GM18951 (cell line): ENCODE data around the gene DIDO1.
"Not testable (repeated sequence)": the region's sequence is repeated elsewhere in the genome, so short reads cannot be mapped to it uniquely, and the experiment has no call there.

ENCODE experiments used
- POLR2A ChIP-seq: IDR thresholded peaks from 4 replicates; pipeline ENCODE4 v1.6.1; 2011; ENCODE audit warnings: mild to moderate bottlenecking; ENCODE audit not compliant: insufficient read length, insufficient read depth; ENCODE audit errors: extremely low read depth
- in situ Hi-C: fragments of 300-500 bp; cut with MboI; formaldehyde crosslinking; loops from one replicate; pipeline ENCODE4 v1.12.0; 2022; ENCODE audit warnings: low sequenced_read_pairs, mixed read lengths, inconsistent platforms; ENCODE audit not compliant: unreplicated experiment

Gene DIDO1

DNA sequence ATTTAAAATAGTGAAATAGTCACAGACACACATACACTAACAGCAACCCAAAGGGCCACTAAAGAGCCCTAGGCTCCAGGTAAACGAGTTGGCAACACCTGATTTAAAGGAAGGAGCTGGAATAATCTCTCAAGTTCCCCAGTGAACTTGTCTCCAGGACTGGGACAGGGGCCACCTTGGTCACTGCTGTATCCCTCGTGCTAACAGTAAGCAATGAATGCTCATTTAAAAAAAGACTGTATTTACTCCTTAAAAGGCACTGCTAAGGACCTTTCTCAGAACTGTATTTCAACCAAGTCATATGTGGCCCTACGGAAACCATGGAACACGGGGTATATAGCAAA, 1.3 kb downstream of the DIDO1 start:
- in situ Hi-C loops: no loop called here
- TF ChIP-seq POLR2A: no peak

DNA sequence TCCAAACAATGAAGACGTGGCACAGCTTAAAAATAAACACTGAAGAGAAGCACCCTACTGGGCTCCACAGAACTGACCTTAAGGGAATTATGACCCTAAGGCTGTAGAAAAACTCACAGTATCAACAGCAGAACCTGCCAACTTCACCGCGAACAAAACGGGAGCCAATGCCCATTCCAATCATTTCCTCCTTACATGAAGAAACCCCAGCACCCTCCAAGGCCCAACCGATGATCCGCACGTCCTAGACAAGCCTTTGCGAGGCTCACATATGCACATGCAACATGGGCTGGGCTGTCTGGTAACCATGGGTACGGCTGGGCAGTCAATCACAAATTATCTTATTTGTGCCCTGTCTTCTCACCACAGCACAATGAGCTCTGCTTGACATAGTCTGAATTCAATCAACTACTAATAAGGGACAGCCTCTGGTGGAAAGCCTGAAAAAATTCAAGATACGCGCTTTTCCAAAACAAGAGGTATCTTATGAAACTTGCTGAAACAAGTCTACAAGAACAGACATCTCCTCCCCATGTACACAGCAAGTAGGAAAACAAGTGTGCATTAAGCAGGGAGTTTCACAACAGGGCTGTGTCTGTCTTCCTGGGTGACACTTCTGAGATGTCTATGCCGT, 1.7 kb downstream of the DIDO1 start:
- in situ Hi-C loops: no loop called here
- no peak for TF ChIP-seq POLR2A

GRCh38 chr20:62923669-62924441, 2.5 kb downstream of the DIDO1 start:
- in situ Hi-C loops: no loop called here

DNA sequence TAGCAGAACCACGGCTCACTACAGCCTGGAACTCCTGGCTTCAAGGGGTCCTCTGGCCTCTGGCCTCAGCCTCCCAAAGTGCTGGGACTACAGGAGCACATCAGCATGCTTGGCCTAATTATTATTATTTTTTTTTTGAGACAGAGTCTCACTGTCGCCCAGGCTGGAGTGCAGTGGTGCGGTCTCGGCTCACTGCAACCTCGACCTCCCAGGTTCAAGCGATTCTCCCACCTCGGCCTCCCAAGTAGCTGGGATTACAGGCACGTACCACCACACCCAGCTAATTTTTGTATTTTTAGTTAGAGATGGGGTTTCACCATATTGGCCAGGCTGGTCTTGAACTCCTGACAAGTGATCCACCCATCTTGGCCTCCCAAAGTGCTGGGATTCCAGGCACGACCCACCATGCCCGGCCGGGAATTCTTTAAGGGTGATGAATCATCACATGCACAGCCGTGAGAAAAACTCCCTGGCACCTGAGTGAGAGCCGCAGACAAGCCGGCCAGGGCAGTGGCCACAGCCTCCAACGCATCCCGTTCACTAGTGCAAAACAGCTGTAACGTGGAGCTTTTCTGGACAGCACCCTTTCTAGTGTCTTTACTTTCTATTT, 3.1 kb downstream of the DIDO1 start:
- in situ Hi-C loops: not testable (repeated sequence)

More at GRCh38 chr20:62923669-62924441, 2.5 kb downstream of the DIDO1 start:
- TF ChIP-seq POLR2A: no peak

DNA sequence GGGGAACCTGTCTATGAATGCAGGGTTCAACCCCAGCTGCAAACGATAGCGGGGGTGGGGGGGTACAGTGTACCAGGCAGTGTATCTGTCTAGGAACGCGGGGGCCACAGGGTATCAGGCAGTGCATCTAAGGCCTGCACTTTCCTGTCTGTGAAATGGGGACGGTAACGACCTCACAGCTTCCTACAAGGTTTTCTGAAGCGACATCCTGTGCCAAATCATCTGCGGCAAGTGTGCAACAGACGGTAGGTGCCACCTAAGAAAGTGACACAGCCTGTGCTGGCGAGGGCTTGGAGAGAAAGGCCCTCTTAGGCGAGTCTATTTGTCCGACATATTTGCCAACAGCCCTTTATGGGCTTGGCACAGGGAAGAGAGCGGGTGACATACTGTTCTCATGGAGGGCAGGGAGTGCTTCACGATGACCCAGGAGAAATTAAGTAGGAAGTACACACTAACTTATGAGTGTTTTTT, 3.8 kb downstream of the DIDO1 start:
- in situ Hi-C loops: no loop called here
- TF ChIP-seq POLR2A: no peak

- TF ChIP-seq POLR2A: no peak
- in situ Hi-C loops: no loop called here
Measured at GRCh38 chr20:62921119-62921687, 5.1 kb downstream of the DIDO1 start.

DNA sequence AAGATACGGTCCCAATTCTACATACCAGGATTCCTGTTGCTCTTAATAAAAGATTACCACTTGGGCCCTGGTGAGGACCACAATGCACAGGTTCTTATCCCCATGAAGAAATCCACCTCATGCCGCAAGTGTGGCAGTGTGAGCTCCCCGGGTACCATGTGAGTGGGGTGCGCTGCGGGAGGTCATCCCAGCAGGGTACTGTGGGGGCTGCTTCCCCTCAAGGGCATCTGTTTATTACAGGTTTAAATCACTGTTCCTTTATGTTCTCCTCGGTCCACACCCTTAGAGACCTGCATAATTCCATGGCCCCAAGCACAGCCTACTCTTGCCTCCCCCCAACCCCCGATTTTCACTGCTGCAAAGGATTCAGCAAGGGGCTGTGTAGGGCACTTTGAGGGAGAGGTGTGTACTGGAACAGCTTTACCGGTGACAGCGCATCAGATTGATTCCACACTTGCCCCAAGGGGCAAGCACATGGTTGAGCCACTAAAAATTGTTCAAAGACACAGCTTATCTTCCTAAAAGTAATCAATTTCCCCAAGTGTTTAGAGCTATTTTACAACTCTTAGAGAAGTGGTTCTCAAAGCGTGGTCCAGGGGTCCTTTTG, 6.2 kb downstream of the DIDO1 start:
- in situ Hi-C loops: no loop called here
- no peak for TF ChIP-seq POLR2A

- TF ChIP-seq POLR2A: no peak
- in situ Hi-C loops: no loop called here
Measured at GRCh38 chr20:62918831-62919230, 7.5 kb downstream of the DIDO1 start.

GRCh38 chr20:62918147-62918546, 8.2 kb downstream of the DIDO1 start:
- in situ Hi-C loops: no loop called here
- no peak for TF ChIP-seq POLR2A

DNA sequence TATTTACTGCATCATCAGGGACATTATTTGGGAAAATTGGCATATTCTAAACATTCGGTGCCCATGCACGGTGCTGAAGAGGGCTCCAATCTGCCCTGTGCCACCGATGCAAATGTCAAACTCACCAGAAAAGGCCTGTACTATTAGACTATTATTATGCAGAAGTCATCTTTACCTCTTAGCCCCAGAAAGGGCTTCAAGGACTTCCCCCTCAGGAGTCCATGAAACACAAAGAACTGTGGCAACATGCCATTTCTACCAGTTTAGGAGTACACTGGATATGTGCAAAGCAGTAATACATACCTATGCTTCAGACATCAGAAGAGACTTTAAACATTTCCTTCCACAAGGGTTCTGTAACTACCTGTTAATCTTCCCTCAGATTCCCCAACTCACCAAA, 8.6 kb downstream of the DIDO1 start:
- in situ Hi-C loops: no loop called here
- TF ChIP-seq POLR2A: no peak

GRCh38 chr20:62916703-62917476, 9.4 kb downstream of the DIDO1 start:
- in situ Hi-C loops: no loop called here
- no peak for TF ChIP-seq POLR2A

DNA sequence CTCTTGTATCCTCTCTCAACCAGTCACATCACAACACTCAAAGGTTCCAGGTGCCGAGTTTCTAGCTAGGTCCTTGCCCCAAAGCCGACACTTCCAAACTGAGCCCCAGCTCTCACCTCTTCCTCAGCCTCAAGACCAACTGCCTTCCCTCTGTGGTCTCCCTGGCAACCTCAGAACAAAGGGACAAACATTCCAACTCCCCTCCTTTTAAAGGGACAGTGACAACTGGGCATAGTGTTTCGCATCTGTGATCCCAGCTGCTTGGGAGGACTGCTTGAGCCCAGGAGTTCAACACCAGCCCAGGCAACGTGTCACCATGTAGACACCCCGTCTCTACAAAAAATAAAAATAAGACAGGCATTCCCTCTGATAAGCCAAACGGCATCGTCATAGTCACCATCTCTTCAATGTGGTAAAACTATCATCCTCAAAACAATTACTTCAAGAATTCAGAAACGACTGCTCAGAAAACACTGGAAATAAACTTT, 11.3 kb downstream of the DIDO1 start:
- in situ Hi-C loops: no loop called here
- no peak for TF ChIP-seq POLR2A
